Measurements from ENCODE around the gene YIPF5.

YIPF5 gene

DNA sequence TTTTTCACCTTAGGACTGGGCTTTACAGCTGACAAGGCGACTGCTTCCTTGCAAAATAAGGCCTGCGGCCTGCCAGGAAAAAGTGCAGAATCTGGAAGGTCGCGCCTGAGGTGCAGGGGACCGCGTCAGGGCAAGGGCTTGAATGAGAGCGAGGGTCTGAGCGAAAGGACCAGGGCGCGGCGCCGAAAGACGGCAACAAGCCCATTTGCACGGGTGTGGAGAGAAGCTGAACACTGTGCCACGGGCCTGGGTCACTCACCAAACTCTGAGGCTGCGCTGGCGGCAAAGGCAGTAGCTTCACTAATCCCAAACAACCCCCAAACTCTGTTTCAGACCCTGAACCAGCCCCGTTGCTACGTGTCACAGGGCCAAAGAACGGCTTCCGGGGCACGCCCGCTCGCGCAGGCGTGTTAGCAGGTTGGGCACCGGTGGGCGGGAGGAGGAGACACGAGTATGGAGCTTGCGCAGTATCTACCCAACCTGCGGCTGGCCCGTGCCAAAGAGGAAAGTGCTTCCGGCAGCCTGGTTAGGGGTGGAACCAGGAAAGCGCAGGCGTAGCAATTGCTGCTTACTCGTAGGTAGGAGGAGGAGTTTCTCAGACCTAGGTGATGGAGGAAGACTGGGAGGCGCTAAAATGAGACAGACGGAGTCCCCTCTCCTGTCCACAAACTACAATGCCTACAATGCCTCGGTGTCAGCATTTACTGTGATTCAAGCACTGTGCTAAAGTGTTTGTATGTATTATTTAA lies at the start of gene YIPF5, which contains the start of gene KCTD16:
TSS of gene YIPF5 (minus strand) at position 384 of the 749 bp plus-strand sequence. CDS start 704 bp downstream, outside the sequence.
TSS of gene KCTD16 (plus strand) at position 598 of the 749 bp plus-strand sequence.
- DNase-seq, result peak; percentile 94

DNA sequence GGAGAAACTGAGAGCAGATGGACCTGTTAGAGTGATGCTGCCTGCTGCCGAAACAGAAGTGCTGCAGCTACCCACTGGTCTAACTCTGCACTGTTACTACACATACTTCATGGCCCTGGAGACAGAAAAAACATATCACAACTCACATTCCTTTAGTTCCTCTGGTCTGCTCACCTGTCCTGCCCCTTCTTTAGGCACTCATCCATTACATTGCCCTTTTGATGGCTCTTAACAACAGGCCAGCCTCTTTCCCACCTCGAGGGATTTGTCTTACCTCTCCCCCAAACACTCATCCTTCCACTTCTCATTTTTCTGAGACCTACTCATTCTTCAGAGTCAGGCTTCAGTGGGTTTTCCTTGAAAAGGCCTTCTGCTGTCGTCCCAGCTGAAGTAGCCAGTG lies 49.4 kb upstream of the YIPF5 start:
- DNase-seq, result no peak

DNA sequence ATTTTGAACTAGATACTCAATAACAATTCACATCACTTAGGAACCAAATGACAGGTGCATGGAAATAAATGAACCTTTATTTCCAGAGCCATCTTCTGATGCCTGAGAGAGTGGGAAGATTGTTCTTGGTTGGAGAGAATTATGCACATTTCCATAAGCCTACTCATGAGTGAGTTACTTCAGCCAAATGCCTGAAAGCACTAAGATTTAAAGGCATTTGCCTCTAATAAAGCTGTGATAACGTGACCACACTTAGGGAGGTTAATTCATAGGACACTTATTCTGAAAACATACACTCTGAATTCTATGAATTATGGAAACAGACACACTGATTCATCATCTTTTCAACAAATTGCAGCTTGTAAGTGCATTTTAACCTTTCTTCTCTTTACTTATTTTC lies 40.2 kb upstream of the YIPF5 start:
- DNase-seq, result peak; percentile 20

- peak; percentile 83 for DNase-seq
Measured at GRCh38 chr5:144209361-144209760, 38.9 kb upstream of the YIPF5 start.

- DNase-seq, result peak; percentile 61
Measured at GRCh38 chr5:144207875-144208444, 37.5 kb upstream of the YIPF5 start.

- no peak for DNase-seq
Measured at GRCh38 chr5:144206141-144206540, 35.7 kb upstream of the YIPF5 start.

DNA sequence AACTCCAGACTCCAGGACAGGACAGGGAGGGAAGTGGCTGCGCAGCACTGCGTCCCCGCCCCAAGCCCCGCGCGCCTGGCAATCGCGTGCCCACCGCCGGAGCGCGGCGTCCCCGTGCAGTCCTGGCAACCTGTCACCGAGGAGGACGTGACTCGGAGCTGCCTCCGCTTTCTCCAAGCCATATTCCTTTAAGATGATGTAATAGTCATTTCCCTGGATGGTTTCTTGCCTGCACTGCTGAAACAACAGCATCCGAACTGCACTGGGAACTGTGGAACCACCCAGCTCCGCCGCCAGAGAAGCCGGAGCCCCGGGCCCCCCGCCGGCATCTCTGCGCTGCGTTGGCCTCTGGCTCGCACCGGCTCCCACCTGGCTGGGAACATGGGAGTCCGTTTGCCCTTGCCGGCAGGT lies 34.7 kb upstream of the YIPF5 start:
- DNase-seq, result peak; percentile 54

DNA sequence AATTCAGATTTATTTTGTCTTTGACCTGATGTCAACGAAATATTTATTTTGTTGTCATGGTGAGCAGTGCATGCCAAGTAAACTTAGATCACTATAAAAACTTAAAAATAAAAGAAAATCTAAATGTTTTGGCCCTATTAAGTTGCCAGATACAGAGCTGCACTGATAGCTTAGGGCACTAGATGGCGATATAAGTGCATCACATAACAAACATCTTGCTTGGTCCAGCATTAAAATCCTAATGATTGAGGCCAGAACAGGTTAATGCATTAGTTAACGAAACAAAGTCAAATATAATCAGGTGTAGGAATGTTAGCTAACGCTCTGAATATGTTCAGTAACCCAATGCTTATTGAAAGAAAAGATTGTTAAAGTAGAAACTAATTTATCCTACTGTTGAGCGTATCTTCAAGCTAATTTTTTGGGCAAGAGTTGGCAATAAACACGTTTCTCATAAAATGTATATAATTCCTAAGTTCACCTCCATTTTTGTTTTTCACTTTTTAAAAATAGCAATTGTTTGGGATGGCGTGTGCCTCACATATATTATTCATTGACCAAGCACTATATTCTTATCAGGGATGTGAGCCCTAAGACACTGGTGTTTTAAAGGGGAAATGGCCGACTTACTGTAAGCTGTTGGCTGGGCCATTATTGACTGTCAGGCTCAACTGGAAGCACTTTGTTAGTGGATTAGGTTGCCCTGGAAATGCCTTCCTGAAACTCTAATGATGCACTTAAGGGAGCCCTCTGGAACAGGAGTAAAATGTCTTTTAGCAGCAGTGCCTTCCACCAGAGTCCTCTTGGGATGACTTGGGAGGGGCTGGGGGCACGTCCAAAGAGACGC lies 33.5 kb upstream of the YIPF5 start:
- DNase-seq, result peak; percentile 72

DNA sequence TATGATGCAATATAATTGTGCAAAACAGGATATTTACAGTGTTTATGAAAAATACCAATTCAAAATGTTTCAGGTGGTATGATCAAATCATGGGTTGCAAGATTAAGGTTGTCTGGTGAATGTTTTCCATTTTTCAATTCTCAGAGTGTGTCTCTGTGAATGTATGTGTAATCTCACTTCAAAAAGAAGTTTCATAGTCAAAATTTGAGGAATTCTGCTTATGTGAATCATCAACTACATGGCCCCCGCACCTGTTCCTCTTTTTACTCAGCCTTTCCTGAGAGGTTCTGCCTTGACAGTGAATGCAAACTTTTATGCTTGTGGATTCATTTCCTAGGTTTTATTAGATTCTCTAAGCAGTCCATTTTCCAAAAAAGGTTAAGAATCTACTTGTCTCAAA lies 32.3 kb upstream of the YIPF5 start:
- no peak for DNase-seq

DNA sequence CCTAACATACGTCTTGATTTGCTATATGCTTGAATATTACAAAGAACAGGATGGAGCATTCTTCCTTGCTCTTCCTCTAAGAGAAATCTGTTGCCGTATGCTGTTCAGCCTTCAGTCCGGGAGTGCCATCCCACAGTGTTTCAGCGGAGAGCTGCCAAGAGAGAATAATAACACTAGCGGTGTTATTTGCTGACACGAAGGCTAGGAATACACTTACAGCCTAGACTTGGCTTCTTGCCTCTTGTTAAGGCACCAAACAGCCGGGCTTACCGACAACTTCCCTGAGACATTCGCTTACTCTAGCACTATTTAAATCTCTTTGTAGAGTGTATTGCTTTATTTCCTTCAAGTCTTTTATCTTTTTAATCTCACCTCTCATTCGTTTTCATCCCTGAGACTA lies 31.6 kb upstream of the YIPF5 start:
- DNase-seq, result peak; percentile 37

DNA sequence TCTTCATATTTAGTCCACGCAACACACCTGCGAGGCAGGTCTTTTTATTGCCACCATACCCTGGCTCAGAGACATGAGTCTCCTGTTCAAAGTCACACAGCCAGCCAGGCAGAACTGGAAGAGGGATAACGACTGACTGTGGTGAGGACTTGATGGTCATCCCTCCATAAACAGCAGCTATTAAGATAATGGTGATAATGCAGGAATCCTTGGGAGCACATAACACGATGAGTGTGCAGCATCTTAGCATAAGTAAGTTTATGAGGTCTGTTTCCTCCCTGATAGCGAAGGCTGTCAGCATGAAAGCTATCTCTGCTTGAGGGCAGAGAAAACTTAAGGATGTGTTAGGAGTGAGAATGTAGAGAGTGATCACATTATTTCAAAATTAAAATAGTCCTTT lies 31.1 kb upstream of the YIPF5 start:
- no peak for DNase-seq

DNA sequence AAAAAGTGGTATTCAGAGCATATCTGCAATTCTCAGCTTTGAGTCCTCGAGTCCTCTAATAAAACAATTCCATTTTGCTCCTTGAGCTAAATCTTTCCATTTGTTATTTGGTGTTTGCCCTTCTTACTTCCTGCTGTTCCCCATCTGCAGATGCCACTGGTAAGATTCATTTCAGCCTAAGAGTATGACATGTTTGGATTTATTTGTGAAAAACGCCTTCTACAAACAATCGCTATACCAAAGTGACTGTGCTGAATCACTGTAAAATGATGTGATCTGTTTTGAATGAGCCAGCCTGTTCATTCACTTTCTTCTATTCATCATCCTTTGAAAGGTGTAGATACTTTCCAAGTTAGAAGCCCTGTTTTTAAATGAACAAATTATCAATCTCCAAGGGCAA lies 27.9 kb upstream of the YIPF5 start:
- no peak for DNase-seq

GRCh38 chr5:144196612-144197011 lies 26.2 kb upstream of the YIPF5 start:
- DNase-seq, result no peak

DNA sequence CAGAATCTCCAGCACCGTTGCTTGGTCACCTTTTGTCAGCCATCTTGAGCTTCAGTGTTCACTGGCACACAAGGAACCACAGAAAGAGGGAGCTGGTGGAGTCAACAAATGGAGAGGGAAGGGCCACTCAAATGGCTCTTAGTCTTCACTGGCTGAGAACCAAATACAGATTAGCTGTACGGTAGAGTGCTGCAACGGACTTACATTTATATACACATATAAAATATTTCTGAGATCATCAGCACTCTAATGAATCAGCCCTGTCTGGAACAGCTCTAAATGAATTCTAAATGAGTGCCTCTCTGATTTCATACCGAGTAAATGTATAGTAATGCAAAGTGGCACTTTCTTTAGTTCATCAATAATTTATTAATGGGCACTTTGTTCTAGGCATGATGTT lies 25.0 kb upstream of the YIPF5 start:
- DNase-seq, result no peak

DNA sequence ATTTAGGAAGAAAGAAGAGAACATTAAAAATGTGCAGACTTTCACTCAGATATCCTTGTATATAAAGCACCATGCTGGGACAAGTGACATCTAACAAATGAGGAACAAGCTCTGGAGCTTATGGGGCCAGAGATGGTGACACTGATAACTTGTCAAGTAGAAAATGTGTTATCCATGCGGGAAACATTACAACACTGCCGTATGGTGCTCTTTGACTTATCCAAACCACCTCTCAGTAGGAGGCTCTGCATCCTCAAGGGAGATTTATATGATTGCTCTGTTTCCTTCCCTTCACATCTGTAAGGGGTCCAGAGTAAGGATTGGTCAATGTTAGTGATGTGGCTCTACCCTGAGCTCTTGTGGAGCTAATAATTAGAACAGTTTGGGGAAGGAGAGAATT lies 23.7 kb upstream of the YIPF5 start:
- DNase-seq, result no peak

GRCh38 chr5:144192661-144193060 lies 22.2 kb upstream of the YIPF5 start:
- DNase-seq, result no peak

DNA sequence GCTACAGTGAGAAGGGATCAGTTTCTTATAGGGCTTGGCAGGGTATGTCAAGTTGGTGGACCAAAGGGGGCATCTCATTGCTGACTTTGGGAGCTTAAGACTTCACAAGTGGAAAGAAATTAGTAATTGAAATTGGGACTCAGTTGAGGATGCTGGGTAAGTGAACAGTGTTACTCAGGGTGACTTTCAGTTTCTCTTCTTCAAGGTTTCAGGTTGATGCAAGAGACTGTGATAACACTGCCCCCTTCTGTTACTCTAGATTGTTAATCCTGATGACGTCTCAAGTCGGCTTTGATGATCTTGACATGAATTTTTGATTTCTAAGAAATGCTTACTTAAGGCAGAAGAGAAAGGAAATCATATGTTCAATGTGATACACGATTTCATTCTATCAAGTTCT lies 21.5 kb upstream of the YIPF5 start:
- peak; percentile 6 for DNase-seq

GRCh38 chr5:144191531-144191930 lies 21.1 kb upstream of the YIPF5 start:
- DNase-seq, result no peak

DNA sequence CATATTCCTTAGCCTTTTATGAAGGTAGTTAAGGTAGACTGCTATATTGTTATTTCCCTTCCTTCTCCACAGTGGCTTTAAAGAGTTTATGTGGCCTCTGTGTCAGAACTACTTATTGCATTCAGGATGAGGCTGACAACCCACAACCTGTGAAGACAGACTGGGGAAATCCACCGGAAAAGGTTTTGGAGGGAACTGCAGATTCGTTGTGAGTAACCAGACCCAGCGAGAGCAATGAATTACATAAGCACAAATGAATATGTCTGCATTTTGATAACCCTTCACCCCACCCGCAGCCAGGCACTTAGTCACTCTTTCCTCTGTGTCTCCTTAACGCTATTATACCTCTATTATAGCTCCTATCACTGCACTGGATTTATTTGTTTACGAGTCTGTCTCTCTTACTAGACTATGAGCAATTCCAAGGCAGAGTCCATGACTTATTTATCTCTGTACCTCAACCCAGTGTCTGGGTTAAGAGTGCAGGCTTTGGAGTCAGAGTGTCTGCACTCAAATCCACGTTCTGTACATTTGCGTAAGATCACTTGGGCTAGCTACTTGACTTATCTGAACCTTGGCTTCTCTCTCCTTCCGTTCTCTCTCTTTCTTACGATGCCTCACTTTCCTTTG lies 19.5 kb upstream of the YIPF5 start:
- DNase-seq, result no peak

DNA sequence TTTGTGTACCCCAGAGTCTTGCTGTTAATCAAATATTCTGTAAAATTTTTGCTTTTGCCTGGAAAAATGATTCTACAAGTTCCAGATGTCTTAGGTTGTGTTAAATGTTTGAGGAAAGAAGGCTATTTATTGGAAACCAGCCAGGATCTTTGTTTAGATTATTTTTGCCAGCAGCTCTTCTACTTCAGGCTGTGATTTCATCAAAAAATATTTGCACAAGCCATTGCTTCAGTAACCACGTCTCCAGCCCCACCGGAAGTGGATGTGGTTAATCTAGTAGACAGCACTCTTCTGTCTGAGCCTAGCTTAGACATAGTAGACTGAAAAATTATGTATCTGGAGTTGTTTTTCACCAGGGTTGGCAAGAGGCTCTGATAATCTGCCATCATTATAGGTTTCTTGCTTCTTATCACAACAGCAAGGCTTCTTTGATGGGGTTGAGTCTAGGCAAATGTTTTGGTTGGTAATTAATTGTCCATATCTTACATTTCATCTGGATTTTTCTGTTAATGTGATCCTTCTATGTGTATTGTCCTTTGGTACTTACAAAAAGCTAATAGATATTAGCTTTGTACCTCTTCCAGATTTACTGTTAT lies 17.3 kb upstream of the YIPF5 start:
- DNase-seq, result peak; percentile 41

GRCh38 chr5:144183254-144183889 lies 12.9 kb upstream of the YIPF5 start:
- peak; percentile 30 for DNase-seq

DNA sequence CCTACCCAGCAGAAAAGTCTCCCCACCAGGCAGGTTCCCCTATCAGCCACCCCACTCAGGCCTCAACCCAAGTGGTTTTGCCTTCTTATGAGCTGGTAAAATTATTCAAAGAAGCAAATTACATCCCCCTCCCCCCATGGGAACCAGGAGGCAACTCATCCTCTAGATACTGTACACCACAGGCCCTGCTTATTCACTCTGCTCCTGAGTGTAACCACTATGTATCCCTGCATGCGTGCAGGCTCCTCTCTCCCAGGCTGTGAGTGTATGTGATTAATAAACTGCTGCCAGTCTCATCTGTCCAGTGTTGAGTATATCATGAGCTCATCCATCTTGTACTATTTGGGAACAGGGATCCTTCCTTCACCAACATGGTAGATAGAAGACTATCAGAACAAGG lies 8.8 kb upstream of the YIPF5 start:
- no peak for DNase-seq
